Measurements from ENCODE around the gene TMEM52. TPM values are rescaled to one million over a fixed set of nuclear protein-coding genes. Genes with fewer than 3 reads are reported as not detected.
A peak's percentile ranks its signal among the peaks of the same experiment; 100 is the strongest.

TMEM52 gene
- total and polyA plus RNA-seq, 2 of the 13 experiments (the other 11 are each of a cell fraction or from before 2014, with no cell fraction given), result 13.2 to 18.7 TPM

GRCh38 chr1:1922956-1923833 lies 4.1 kb upstream of the TMEM52 start (continued):
- TF ChIP-seq, protein P1, sequence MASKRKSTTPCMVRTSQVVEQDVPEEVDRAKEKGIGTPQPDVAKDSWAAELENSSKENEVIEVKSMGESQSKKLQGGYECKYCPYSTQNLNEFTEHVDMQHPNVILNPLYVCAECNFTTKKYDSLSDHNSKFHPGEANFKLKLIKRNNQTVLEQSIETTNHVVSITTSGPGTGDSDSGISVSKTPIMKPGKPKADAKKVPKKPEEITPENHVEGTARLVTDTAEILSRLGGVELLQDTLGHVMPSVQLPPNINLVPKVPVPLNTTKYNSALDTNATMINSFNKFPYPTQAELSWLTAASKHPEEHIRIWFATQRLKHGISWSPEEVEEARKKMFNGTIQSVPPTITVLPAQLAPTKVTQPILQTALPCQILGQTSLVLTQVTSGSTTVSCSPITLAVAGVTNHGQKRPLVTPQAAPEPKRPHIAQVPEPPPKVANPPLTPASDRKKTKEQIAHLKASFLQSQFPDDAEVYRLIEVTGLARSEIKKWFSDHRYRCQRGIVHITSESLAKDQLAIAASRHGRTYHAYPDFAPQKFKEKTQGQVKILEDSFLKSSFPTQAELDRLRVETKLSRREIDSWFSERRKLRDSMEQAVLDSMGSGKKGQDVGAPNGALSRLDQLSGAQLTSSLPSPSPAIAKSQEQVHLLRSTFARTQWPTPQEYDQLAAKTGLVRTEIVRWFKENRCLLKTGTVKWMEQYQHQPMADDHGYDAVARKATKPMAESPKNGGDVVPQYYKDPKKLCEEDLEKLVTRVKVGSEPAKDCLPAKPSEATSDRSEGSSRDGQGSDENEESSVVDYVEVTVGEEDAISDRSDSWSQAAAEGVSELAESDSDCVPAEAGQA (IDR thresholded peaks at IDR 0.05; ENCODE audit: low read depth), result no peak
- TF ChIP-seq, protein P1 (CRISPR knock-in tag; IDR thresholded peaks at IDR 0.05; ENCODE audit: borderline replicate concordance), result no peak; the same call in 1 of the 2 replicates
- TF ChIP-seq PHF21A (CRISPR knock-in tag; IDR thresholded peaks at IDR 0.05) (peak; percentile 87), ZFY (CRISPR knock-in tag; IDR thresholded peaks at IDR 0.05) (peak; percentile 70), SMAD9 (CRISPR knock-in tag; IDR thresholded peaks at IDR 0.05) (no peak), ZNF20 (CRISPR knock-in tag; IDR thresholded peaks at IDR 0.05) (no peak), SRF (IDR thresholded peaks at IDR 0.05; ENCODE audit: low read depth, low read length) (no peak), MIER2 (CRISPR knock-in tag; IDR thresholded peaks at IDR 0.05) (no peak), PAX8 (CRISPR knock-in tag; IDR thresholded peaks at IDR 0.05; ENCODE audit: borderline replicate concordance) (no peak), ZNF749 (CRISPR knock-in tag; IDR thresholded peaks at IDR 0.05; ENCODE audit: borderline replicate concordance) (no peak; the same call in 1 of the 2 replicates), ZNF550 (CRISPR knock-in tag; IDR thresholded peaks at IDR 0.05; ENCODE audit: borderline replicate concordance) (no peak), ZFP91 (CRISPR knock-in tag; IDR thresholded peaks at IDR 0.05; ENCODE audit: borderline replicate concordance) (peak; percentile 58; the same call in 1 of the 2 replicates), RXRA (CRISPR knock-in tag; IDR thresholded peaks at IDR 0.05) (peak; percentile 81), DBP (CRISPR knock-in tag; IDR thresholded peaks at IDR 0.05; ENCODE audit: not compliant biosample characterization) (no peak)
